Activated B cell treated with CpG ODN at 0.5 μM for 24 hours (primary cell): ENCODE results near the gene TUBA3D. TPM values are rescaled to one million over a fixed set of nuclear protein-coding genes. Genes with fewer than 3 reads are reported as not detected.
"Not testable (repeated sequence)": the region's sequence is repeated elsewhere in the genome, so short reads cannot be mapped to it uniquely, and the experiment has no call there.

Experiments used
- ATAC-seq: fragments of 200-7000 bp; cut with Tn5 transposase; one replicate; pipeline ENCODE4 v1.10.0; 2021; ENCODE audit warnings: low read depth, mild to moderate bottlenecking, moderate library complexity
- CTCF ChIA-PET: fragments of 350-600 bp; sonication (Branson Sonifier 250); formaldehyde crosslinking; loops from one replicate; lab custom pipeline; 2021; ENCODE audit warnings: antibody characterized with exemption; lab: Charles Lee
- POLR2A ChIA-PET: fragments of 350-600 bp; sonication (Branson Sonifier 250); formaldehyde crosslinking; loops from one replicate; lab custom pipeline; 2021; ENCODE audit warnings: antibody characterized with exemption; lab: Charles Lee
- DNase-seq: peaks from one replicate; pipeline ENCODE4 v3.0.0; 2022
- H3K27ac Mint-ChIP-seq: one replicate; pipeline ENCODE4 v1.8.0; 2020; ENCODE audit warnings: mixed read lengths
- H3K27me3 Mint-ChIP-seq: one replicate; pipeline ENCODE4 v1.8.0; 2021; ENCODE audit warnings: mixed read lengths
- H3K36me3 Mint-ChIP-seq: one replicate; pipeline ENCODE4 v1.8.0; 2021; ENCODE audit warnings: low read depth, mixed read lengths
- H3K4me1 Mint-ChIP-seq: one replicate; pipeline ENCODE4 v1.8.0; 2021; ENCODE audit warnings: mixed read lengths
- H3K4me3 Mint-ChIP-seq: one replicate; pipeline ENCODE4 v1.8.0; 2020; ENCODE audit warnings: mild to moderate bottlenecking, mixed read lengths
- H3K9me3 Mint-ChIP-seq: one replicate; pipeline ENCODE4 v1.8.0; 2020; ENCODE audit warnings: mixed read lengths
- intact Hi-C: fragments of 100-400 bp; cut with micrococcal nuclease; formaldehyde crosslinking; loops from one replicate; pipeline ENCODE4 v1.15.1; 2024
- total RNA-seq: library from RNA; stranded (reverse); gene quantifications from 2 replicates; pipeline ENCODE4 v1.2.3, GENCODE V29; 2022
- TF ChIP-seq, protein P1 (sequence below): fragments of 200-600 bp; IDR thresholded peaks from one replicate; pipeline ENCODE4 v1.8.0; 2022; ENCODE audit warnings: antibody characterized with exemption, mild to moderate bottlenecking

Gene TUBA3D
- total RNA-seq = not detected in 2 replicates

- TF ChIP-seq, protein P1, sequence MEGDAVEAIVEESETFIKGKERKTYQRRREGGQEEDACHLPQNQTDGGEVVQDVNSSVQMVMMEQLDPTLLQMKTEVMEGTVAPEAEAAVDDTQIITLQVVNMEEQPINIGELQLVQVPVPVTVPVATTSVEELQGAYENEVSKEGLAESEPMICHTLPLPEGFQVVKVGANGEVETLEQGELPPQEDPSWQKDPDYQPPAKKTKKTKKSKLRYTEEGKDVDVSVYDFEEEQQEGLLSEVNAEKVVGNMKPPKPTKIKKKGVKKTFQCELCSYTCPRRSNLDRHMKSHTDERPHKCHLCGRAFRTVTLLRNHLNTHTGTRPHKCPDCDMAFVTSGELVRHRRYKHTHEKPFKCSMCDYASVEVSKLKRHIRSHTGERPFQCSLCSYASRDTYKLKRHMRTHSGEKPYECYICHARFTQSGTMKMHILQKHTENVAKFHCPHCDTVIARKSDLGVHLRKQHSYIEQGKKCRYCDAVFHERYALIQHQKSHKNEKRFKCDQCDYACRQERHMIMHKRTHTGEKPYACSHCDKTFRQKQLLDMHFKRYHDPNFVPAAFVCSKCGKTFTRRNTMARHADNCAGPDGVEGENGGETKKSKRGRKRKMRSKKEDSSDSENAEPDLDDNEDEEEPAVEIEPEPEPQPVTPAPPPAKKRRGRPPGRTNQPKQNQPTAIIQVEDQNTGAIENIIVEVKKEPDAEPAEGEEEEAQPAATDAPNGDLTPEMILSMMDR = no peak
- POLR2A ChIA-PET = interaction anchor here (0.6 kb wide), 1 partner anchor 17 kb away, joined by 3 read pairs; no protein-coding TSS in a partner anchor
- H3K36me3 Mint-ChIP-seq = peaks cover 5% of the 10 kb centered on the region
Observed at GRCh38 chr2:131475831-131476230, at the start of gene TUBA3D. Gene TUBA3D, plus strand, starts transcription at chr2:131476119. Its CDS starts 81 bp downstream, at chr2:131476200.

DNA sequence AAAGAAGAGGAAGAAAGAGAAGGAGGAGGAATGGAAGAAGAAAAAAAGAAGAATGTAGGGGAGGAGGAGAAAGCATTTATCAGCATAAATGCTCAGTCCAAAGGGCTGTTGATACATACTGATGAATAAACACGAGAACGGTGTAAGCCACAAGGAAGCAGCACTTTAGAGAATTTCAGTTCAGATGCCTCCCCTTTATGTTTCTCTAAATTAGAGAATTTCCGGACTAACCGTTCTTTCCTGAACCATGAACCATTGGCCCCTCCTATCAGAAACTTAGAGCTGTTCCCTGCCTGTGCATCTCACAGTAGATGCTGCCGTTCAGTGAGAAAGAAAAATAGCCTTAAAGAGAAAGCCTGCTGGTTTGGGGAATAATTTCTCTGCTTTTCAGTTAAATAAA is 49.2 kb upstream of the TUBA3D start:
- Mint-ChIP-seq H3K9me3 (no peaks in the 10 kb centered on the region), H3K4me3 (no peak overlapping the region)
- CTCF ChIA-PET = no interaction called here

More at GRCh38 chr2:131475831-131476230, at the start of gene TUBA3D:
- no peak for DNase-seq
- no peak for ATAC-seq
- H3K27me3 Mint-ChIP-seq = no peaks in the 10 kb centered on the region
- CTCF ChIA-PET = no interaction called here
- no peaks in the 10 kb centered on the region for H3K9me3 Mint-ChIP-seq
- H3K4me3 Mint-ChIP-seq = no peak within 1 kb of the TSS
- H3K4me1 Mint-ChIP-seq = no peaks in the 10 kb centered on the region
- H3K27ac Mint-ChIP-seq = no peak within 1 kb of the TSS
- intact Hi-C loops = no loop called here

DNA sequence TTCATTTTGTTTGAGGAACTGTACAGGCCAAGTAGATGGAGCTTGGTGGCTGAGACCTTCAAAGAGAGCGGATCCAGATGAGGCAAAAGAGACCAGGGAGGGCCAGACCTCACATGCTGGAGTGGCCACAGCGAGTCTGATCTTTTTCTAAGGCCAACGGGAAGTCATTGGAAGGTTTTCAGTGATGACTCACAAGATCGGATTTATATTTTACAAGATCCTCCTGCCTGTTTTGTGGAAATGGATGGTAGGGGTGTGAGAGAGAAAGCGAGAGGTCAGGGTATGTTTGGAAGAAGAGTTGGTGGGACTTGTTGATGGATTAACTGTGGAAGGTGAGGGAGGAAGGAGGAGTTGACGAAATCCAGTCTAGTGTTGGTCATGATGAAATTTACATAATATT is 44.6 kb upstream of the TUBA3D start:
- TF ChIP-seq, protein P1 = no peak
- ATAC-seq = no peak
- POLR2A ChIA-PET = no interaction called here
- Mint-ChIP-seq H3K9me3 (no peaks in the 10 kb centered on the region), H3K27me3 (peaks cover 35% of the 10 kb centered on the region), H3K36me3 (no peaks in the 10 kb centered on the region), H3K27ac (no peak overlapping the region), H3K4me3 (no peak overlapping the region), H3K4me1 (no peaks in the 10 kb centered on the region)
- intact Hi-C loops = no loop called here
- CTCF ChIA-PET = no interaction called here
- DNase-seq = no peak

More for the DNA sequence above, 49.2 kb upstream of the TUBA3D start:
- Mint-ChIP-seq H3K4me1 (peaks cover 6% of the 10 kb centered on the region), H3K27ac (no peak overlapping the region), H3K36me3 (no peaks in the 10 kb centered on the region), H3K27me3 (peaks cover 58% of the 10 kb centered on the region)
- ATAC-seq = no peak
- TF ChIP-seq, protein P1 = no peak
- POLR2A ChIA-PET = no interaction called here
- no peak for DNase-seq
- intact Hi-C loops = no loop called here

DNA sequence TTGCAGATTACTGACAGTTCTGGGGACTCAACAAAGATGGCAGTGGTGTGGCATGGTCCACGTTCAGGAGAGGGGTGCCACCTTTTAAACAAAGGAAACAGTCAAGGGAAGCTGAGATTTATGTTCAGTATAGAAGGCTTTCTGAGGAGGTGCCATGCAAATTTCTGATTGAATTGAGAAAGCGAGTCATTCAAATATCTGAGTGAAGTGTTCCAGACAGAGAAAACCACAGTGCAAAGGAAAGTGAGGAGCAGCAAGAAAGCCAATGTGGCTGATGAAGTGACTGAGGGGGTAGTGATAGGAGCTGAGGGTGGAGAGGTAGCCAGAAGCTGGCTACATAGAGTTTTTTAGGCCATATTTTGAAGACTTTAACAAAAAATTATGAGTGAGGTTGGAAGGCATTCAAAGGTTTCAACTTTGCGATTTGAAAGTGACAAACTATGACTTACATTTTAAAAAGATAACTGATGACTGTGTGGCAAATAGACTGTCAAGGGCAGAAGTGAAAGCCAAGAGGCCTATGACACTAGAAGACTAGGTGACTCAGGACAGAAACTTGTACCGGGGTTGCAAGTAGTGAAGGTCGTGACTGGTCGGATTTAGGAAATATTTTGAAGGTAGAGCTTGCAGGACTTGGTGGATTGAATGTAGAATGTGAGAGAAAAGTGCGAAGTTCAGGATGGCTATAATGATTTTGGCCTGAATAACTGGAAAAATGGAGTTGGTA is 35.0 kb upstream of the TUBA3D start:
- H3K4me1 Mint-ChIP-seq, H3K36me3 Mint-ChIP-seq, H3K9me3 Mint-ChIP-seq, POLR2A ChIA-PET, H3K27me3 Mint-ChIP-seq, H3K27ac Mint-ChIP-seq, DNase-seq, intact Hi-C loops, CTCF ChIA-PET, H3K4me3 Mint-ChIP-seq, ATAC-seq: not testable (repeated sequence)

GRCh38 chr2:131444736-131445514 is 31.0 kb upstream of the TUBA3D start:
- intact Hi-C loops, ATAC-seq, H3K4me1 Mint-ChIP-seq, POLR2A ChIA-PET, H3K27ac Mint-ChIP-seq, CTCF ChIA-PET, DNase-seq, H3K36me3 Mint-ChIP-seq, H3K4me3 Mint-ChIP-seq, H3K9me3 Mint-ChIP-seq: not testable (repeated sequence)
- peaks cover 13% of the 10 kb centered on the region for H3K27me3 Mint-ChIP-seq

- CTCF ChIA-PET = not testable (repeated sequence)
Observed at GRCh38 chr2:131445515-131445797, 30.5 kb upstream of the TUBA3D start.

More at GRCh38 chr2:131445515-131445797, 30.5 kb upstream of the TUBA3D start:
- H3K4me1 Mint-ChIP-seq, H3K36me3 Mint-ChIP-seq, H3K27ac Mint-ChIP-seq, intact Hi-C loops, DNase-seq, H3K9me3 Mint-ChIP-seq, H3K4me3 Mint-ChIP-seq, ATAC-seq, POLR2A ChIA-PET: not testable (repeated sequence)
- H3K27me3 Mint-ChIP-seq = peaks cover 16% of the 10 kb centered on the region
